COLO668 (cell line): ENCODE results near the gene RGS6.

Source experiments
- DNase-seq: peaks from one replicate; lab custom pipeline; 2025; ENCODE audit not compliant: unreplicated experiment; lab: John Stamatoyannopoulos, UW

The RGS6 gene

GRCh38 chr14:72154645-72155378, 222.6 kb downstream of the RGS6 start:
- DNase-seq, result no peak

DNA sequence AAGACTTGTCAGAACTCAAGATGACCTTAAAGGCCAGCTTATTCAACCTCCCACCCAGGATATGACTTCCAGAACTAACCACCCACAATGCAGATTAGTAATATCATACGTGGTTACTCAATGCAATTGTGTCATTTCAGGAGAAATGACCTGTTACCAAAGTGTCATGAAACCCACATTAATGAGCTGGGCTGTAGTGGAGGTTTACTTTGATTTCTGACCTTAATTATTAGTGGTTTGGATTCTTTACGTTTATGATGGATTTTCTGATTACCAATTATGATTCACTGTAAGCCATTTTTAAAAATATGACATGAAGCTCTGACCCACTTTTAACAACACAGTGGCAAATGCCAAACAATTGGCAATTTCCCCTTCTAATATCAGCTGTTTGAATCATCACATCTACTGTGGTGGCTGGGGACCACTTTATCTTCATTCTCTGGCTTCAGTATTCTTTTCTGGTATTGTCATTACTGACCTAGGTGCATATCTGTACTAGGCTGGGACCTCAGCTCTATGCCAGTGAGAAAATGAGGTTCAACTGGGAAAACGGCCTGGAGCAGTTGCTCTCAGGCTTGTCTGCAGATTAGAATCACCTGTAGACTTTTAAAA, 223.3 kb downstream of the RGS6 start:
- no peak for DNase-seq

- no peak for DNase-seq
Measured at GRCh38 chr14:72164420-72165228, 232.4 kb downstream of the RGS6 start.

- no peak for DNase-seq
Measured at GRCh38 chr14:72165229-72165698, 233.0 kb downstream of the RGS6 start.

DNA sequence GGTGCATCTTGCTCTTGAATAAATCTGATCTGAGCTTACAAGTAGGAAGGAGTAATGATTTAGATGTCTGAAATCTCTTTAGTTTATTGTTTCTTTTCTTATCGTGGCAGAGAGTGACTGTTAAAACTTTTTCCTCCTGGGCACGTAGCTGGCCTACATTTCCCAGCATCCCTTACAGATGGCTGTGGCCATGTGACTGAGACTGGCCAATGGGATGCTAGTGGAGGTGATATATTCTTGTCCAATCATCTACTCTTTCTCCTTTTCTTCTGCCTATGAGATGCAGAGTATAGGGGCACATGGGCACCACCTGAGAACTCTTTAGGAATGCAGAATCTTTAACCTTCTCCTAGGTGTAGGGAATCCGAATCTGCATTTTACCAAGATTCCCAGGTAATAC, 237.3 kb downstream of the RGS6 start:
- no peak for DNase-seq

- DNase-seq, result no peak
Measured at GRCh38 chr14:72172049-72172448, 239.8 kb downstream of the RGS6 start.

DNA sequence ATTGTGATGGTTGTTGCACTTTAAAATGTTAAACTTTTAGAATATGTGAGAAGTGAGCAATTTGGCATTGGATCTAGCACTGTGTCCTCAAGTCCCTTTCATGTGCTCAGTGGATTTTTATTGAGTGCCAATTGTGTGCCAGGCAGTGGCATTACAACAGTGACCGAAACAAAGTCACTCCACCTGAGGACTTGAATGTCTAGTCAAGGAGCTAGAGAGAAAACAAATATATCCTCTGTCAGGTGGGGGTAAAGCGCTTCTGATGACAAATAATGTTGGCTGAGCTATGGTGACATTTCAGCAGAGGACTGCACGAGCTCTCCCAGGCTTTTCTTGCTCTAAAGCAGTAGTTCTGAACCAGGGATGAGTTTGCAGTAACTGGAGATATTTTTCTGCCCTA, 240.4 kb downstream of the RGS6 start:
- DNase-seq, result no peak

DNA sequence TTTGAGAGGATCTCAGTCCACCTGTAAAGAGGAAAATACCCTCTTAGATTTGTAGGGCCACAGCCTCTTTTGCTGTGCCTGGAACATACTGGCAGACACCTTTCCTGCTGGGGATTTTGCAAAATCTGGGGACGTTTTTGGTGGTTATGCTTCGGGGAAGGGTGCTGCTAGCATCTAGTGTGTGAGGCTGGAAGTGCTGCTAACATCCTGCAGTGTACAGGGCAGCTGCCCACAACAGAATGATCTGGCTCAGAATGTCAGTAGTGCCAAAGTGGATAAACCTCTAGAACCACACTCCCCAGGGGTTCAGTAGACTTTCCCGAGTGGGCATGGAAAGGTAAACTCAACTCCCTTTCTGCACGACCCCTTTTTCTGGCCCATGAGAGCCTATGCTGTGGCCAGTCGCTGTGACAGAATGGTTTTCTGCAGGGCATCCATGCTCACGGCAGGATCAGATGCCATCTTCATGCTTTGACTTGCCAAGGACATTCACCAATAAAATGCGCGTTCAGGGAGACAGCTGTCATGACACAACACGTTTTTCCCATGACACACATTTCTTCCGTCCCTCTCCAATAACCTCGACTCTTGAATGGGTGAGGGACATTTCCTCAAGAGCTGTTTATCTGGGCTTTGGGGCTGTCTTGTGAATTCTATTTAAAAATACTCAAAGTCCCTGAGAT, 240.9 kb downstream of the RGS6 start:
- DNase-seq, result no peak

DNA sequence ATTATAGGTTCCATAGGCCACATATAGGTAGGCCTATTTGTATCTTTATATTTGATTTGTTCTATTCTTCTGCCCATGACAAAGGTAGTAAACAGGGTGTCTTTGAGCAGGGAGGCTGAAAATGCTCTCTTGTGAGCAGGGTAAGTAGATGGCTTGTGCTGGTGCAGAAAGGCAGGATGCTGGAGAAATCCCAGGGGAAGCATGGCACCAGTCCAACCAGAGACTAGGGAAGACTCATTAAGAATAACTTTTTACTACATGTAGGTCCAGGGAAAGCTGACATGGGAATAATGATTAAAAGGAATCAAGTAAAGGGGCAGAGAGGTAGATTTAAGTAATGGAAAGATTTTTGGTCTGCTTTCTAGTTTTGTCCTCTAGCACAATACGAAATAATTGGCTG, 245.0 kb downstream of the RGS6 start:
- DNase-seq, result no peak

GRCh38 chr14:72178517-72178916, 246.3 kb downstream of the RGS6 start:
- no peak for DNase-seq

DNA sequence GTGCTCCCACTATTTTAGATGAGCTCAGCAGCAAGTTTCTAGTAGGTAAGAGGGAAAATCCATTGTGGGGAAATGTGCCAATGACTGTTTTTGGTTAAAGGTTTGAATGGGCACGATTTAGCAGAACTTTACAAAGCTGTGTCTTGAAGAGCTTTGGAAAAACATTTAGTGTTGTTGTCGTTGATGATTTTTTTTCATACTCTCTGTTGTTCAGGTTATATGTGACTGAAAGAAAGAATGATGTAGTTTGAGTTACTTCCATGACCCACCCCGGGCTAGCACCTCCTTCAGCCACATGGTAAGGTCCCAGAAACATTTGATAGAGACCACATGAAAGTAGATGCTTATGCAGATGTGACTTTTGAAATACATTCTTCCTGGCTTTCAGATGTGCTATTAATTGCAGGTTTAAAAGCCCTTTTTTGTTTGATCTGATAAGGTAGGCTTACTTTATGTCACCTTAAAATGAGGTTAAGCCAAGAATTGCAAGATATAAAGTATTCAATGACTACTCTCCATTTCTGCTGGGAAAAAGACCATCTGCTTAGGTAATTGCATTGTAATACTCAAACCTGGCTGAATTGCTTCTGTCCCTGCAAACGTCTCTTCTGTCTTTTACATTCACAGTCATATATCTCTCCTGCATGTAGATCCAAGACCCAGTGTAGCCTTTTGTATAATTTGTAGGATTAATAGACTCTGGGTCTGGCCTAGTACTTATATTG, 250.6 kb downstream of the RGS6 start:
- no peak for DNase-seq

- DNase-seq, result no peak
Measured at GRCh38 chr14:72183631-72184030, 251.4 kb downstream of the RGS6 start.

- DNase-seq, result no peak
Measured at GRCh38 chr14:72186523-72186922, 254.3 kb downstream of the RGS6 start.

DNA sequence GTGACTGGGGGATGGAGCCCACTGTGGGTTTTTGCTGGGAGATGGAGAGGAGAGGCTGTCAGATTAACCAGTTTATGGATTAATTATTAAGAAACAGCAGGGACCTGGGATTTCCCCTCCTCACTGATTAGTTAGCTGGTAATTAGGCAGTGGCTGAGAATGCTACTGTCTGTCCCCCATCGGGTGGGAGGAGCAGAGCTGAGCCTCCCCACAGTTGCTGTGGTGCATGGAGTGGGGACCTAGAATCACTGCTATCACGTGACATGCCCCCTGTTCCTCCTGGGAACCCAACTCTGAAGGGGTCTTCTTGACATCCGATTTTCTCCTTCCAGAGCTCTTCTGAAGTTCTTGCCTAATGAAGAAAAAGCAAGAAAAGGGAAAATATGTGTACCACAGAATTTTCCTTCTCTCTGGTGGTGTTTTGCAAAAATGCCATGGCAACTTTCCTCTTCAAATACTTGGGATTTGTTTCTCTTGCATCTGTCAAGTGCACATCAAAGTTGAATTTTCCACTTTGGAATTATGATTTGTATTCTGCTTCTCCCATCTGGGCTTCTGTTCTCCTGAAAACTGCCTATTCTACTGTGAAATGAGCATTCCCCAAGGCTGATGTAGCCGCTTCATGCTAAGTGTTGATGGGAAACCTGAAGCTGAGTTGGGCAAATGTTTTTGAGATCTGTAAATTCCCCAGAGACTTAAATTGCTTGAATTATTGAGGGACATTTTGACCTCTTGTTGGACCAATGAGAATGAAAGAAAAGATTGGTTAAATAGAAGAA, 264.2 kb downstream of the RGS6 start:
- no peak for DNase-seq

DNA sequence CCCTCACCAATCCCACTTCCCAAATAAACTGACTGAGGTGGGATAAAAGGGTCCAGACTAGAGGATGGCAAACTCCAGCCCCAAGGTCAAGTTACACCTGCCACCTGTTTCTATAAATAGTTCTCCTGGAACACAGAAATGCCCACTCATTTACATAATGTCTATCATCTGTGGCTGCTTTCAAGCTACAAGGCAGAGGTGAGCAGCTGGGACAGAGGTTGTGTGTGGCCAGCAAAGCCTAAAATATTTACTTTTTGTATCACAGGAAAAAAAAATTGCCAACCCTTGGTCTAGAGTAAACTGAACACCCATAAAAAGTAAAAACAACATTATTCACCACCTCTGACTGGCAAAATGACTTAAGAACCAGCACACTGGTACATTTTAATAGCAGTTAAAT, 269.4 kb downstream of the RGS6 start:
- no peak for DNase-seq

GRCh38 chr14:72213424-72213823, 281.2 kb downstream of the RGS6 start:
- no peak for DNase-seq

GRCh38 chr14:72215080-72215479, 282.9 kb downstream of the RGS6 start:
- DNase-seq, result no peak

GRCh38 chr14:72217135-72217534, 284.9 kb downstream of the RGS6 start:
- DNase-seq, result no peak

- DNase-seq, result no peak
Measured at GRCh38 chr14:72222046-72222445, 289.8 kb downstream of the RGS6 start.

GRCh38 chr14:72236629-72237028, 304.4 kb downstream of the RGS6 start:
- no peak for DNase-seq
